CD4-positive, alpha-beta T cell (primary cell): ENCODE measurements around the gene NDC1. TPM values are rescaled to one million over a fixed set of nuclear protein-coding genes. Genes with fewer than 3 reads are reported as not detected.

Source experiments
- ATAC-seq: fragments of 200-7000 bp; cut with Tn5 transposase; one replicate; pipeline ENCODE4 v1.10.0; 2022; ENCODE audit warnings: mild to moderate bottlenecking; ENCODE audit not compliant: poor library complexity
- CTCF ChIA-PET: fragments of 350-600 bp; sonication (Branson Sonifier 250); formaldehyde crosslinking; loops from one replicate; lab custom pipeline; 2021; ENCODE audit warnings: antibody characterized with exemption, inconsistent platforms; lab: Charles Lee
- POLR2A ChIA-PET: fragments of 350-600 bp; sonication (Branson Sonifier 250); formaldehyde crosslinking; loops from one replicate; lab custom pipeline; 2021; ENCODE audit warnings: antibody characterized with exemption, inconsistent platforms; lab: Charles Lee
- DNase-seq, 14 experiments: peaks; one replicate each; pipeline ENCODE4 v3.0.0-alpha.2; 2013 to 2020; ENCODE audit warnings: mixed read lengths in 2 of 14
- H3K27ac ChIP-seq, 2 donors: one replicate each; pipeline versions ENCODE4 v1.5.1 to v1.7.0; 2013; ENCODE audit warnings: low read length in 2 of 2, low read depth in 1 of 2, mild to moderate bottlenecking in 1 of 2
- H3K27me3 ChIP-seq, 2 experiments: 1 replicate in 1 of 2; 2 replicates in 1 of 2; pipeline versions ENCODE4 v1.6.1 to v1.7.0; 2013; ENCODE audit warnings: low read length in 2 of 2, control low read depth in 1 of 2, mild to moderate bottlenecking in 1 of 2, moderate library complexity in 1 of 2; ENCODE audit not compliant: insufficient read depth in 2 of 2, control insufficient read depth in 1 of 2
- H3K36me3 ChIP-seq: one replicate; pipeline ENCODE4 v1.6.1; 2013; ENCODE audit warnings: low read length, control low read depth; ENCODE audit not compliant: insufficient read depth
- H3K4me1 ChIP-seq: one replicate; pipeline ENCODE4 v1.6.1; 2013; ENCODE audit warnings: low read length, control low read depth; ENCODE audit not compliant: insufficient read depth
- H3K4me3 ChIP-seq: one replicate; pipeline ENCODE4 v1.5.1; 2013; ENCODE audit warnings: mild to moderate bottlenecking, low read length, moderate library complexity
- H3K9me3 ChIP-seq, 2 experiments: 1 replicate in 1 of 2; 2 replicates in 1 of 2; pipeline versions ENCODE4 v1.6.1 to v1.7.0; 2013; ENCODE audit warnings: low read length in 2 of 2, mild to moderate bottlenecking in 2 of 2, control low read depth in 1 of 2, moderate library complexity in 1 of 2; ENCODE audit not compliant: control insufficient read depth in 1 of 2, insufficient read depth in 1 of 2
- H3K27ac Mint-ChIP-seq: one replicate; pipeline ENCODE4 v1.8.0; 2020; ENCODE audit warnings: mixed read lengths
- H3K27me3 Mint-ChIP-seq: one replicate; pipeline ENCODE4 v1.8.0; 2021; ENCODE audit warnings: mixed read lengths
- H3K36me3 Mint-ChIP-seq: one replicate; pipeline ENCODE4 v1.8.0; 2021; ENCODE audit warnings: low read depth, mixed read lengths
- H3K4me1 Mint-ChIP-seq: one replicate; pipeline ENCODE4 v1.8.0; 2021; ENCODE audit warnings: low read depth, mixed read lengths
- H3K4me3 Mint-ChIP-seq: one replicate; pipeline ENCODE4 v1.8.0; 2020; ENCODE audit warnings: mild to moderate bottlenecking, mixed read lengths
- H3K9me3 Mint-ChIP-seq: one replicate; pipeline ENCODE4 v1.8.0; 2020; ENCODE audit warnings: mixed read lengths
- CTCF ChIP-seq: fragments of 200-600 bp; IDR thresholded peaks from one replicate; pipeline ENCODE4 v1.8.0; 2022; ENCODE audit warnings: antibody characterized with exemption, mild to moderate bottlenecking
- intact Hi-C, 2 experiments: fragments of 100-400 bp; cut with DNase I in 1 of 2; cut with micrococcal nuclease in 1 of 2; formaldehyde crosslinking; loops; one replicate each; pipeline versions ENCODE4 v1.15.1 to v1.9.0; 2023 to 2025; cut with DNase I, micrococcal nuclease
- total RNA-seq, 174 experiments: library from RNA in 2 of 174; stranded (reverse) in 2 of 174; gene quantifications; one replicate each; pipeline ENCODE4 v1.2.3 and lab custom pipeline; 2021 to 2026

NDC1 gene
- total RNA-seq, 2 experiments from 2014 or later, result 5.4 to 8.1 TPM

GRCh38 chr1:53715478-53715877 lies 122.6 kb downstream of the NDC1 start:
- Histone ChIP-seq H3K4me1 (no peaks in the 10 kb centered on the region), H3K27ac (no peak overlapping the region), H3K9me3 (no peaks in the 10 kb centered on the region), H3K4me3 (no peak overlapping the region), H3K27me3 (peaks cover 0 to 2% of the 10 kb centered on the region in 2 experiments), H3K36me3 (no peaks in the 10 kb centered on the region)
- TF ChIP-seq CTCF, result no peak
- DNase-seq (no peak), ATAC-seq (no peak)
- ChIA-PET POLR2A (no interaction called here), CTCF (no interaction called here)
- peaks cover 9% of the 10 kb centered on the region for H3K27me3 Mint-ChIP-seq
- no peaks in the 10 kb centered on the region for H3K4me1 Mint-ChIP-seq
- no peaks in the 10 kb centered on the region for H3K36me3 Mint-ChIP-seq
- no peak overlapping the region for H3K4me3 Mint-ChIP-seq
- intact Hi-C loops, result no loop called here
- no peaks in the 10 kb centered on the region for H3K9me3 Mint-ChIP-seq
- no peak overlapping the region for H3K27ac Mint-ChIP-seq

Other genes with a start within 250 kb of the NDC1 start
- gene GLIS1, start 99.1 kb downstream of the NDC1 start, total RNA-seq, result not detected
- gene YIPF1, start 51.5 kb upstream of the NDC1 start, total RNA-seq, result 1 to 10 TPM; 4.3 to 5.5 TPM
- not detected for gene DIO1, start 55.9 kb upstream of the NDC1 start, total RNA-seq
- 10 to 100 TPM; 12.7 to 13.9 TPM for gene IFT25, start 107.4 kb upstream of the NDC1 start, total RNA-seq
- 1 to 10 TPM; 3.9 to 5.0 TPM for gene LRRC42, start 108.1 kb upstream of the NDC1 start, total RNA-seq
- not detected for gene LDLRAD1, start 179.9 kb upstream of the NDC1 start, total RNA-seq
- 100 to 1,000 TPM; 128 TPM for gene TMEM59, start 214.9 kb upstream of the NDC1 start, total RNA-seq
- 1 to 10 TPM; 2.3 to 2.7 TPM for gene TCEANC2, start 215.3 kb upstream of the NDC1 start, total RNA-seq